Stimulated activated CD8-positive, alpha-beta memory T cell treated with anti-CD3 and anti-CD28 coated beads, Interleukin-7, amount 100 ng/mL, for 24 hours (primary cell): ENCODE data around the gene KRTAP10-3.

ENCODE experiments used
- DNase-seq: peaks from one replicate; pipeline ENCODE4 v3.0.0-alpha.2; 2020; ENCODE audit warnings: low read depth

KRTAP10-3 gene

GRCh38 chr21:44548381-44548780 is 10.2 kb downstream of the KRTAP10-3 start:
- no peak for DNase-seq

DNA sequence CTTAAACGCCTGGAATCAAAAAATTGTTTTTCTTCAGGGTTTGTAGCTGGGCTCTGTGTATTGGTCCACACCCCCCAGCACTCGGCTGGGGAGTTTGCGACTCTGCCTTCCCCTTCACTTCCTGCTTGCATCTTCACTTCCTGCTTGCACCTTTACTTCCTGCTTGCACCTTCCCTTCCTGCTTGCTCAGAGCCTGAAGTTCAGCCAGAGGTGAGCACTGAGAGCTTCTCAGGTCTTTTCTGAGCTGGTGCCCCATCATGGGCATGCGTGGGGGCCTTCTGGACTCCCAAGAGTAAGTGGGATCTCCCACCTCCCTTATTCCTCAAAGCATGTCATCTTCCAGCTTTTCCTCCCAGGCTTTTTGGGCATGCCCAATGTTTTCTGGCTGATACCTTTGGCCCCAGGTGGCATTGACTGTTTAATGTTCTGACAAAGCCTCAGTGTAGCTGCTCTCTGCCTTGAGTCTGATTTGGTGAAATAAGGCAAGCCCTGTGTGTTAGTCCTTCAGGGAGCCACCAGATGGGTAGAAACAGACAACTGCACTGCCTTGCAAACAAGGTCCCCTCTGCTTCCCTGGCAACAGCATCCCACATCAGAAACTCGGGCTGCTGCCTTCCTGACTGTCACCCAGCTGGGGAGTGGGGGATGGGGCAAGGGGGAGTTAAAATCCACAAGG is 10.8 kb downstream of the KRTAP10-3 start:
- DNase-seq, result no peak

- DNase-seq, result no peak
Measured at GRCh38 chr21:44544566-44544965, 14.0 kb downstream of the KRTAP10-3 start.

DNA sequence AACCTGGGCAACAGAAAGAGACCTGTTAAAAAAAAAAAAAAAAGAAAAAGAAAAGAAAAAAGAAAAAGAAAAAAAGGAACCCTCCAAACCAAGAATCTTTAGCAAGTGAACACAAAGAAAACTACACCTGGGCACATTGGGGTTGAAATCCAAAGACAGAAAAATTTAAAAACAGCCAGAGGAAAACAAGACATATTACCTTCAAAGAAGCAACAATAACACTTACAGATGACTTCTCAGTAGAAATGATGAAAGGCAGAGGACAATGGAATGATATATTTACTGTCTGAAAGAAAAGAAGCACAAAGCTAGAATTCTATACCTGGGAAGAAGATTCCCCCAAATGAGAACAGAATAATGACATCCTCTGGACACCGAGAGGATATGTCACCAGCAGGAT is 15.9 kb downstream of the KRTAP10-3 start:
- DNase-seq, result no peak

GRCh38 chr21:44540741-44541288 is 17.8 kb downstream of the KRTAP10-3 start:
- DNase-seq, result no peak

DNA sequence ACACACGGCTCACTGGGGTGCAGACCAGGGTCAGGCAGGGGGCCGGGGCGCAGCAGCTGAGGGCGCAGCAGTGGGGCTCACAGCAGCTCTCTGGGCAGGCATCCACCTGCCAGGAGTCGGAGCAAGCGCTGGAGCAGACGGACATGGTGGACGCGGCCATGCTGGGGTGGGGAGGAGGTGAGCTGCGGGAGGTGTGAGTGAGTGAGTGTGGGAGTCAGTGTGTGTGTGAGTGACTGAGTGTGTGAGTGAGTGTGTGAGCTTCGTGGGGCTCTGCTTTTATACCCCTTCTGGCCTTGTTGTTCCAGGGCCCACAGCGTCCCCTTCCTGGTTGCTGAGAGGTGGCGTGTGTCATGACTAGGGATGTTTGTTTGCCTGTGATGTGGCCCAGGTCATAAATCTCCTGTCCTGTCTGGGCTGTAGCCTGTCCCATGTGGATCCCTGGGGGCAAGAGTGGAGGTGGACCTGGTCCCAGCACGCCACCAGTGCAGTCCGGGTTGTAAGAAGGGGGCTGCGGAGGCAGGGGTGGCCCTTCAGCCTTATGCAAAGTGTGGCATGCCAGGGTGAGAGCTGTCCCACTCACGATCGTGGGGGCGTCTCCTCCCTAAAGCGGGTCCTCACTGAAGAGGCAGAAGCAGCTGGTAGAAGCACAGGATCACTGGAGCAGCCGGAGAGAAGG is 18.5 kb downstream of the KRTAP10-3 start, which contains the start of gene KRTAP10-1:
KRTAP10-1 (minus strand) TSS at position 205 of the 676 bp plus-strand sequence; CDS start at position 160, 45 bp downstream.
- DNase-seq, result no peak

DNA sequence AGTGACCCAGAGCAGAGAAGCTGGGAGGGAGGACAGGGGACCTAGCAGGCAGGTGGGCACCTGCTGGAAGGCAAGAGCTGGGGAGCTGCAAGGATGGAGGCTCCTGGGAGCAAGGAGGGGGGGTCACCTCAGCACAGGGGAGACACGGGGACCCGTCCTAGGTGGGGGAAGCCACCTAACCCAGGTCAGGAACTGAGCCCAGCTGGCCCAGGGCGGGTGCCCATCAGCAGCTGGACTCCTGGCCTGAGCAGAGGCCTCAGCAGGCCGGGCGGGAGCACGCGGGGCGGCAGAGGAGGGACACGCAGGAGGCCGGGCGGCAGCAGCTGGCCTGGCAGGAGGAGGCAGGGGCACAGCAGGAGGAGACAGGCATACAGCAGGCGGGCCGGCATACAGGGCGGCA is 19.5 kb downstream of the KRTAP10-3 start:
- DNase-seq, result no peak

GRCh38 chr21:44537930-44538911 is 20.4 kb downstream of the KRTAP10-3 start:
- DNase-seq, result no peak

GRCh38 chr21:44535963-44536362 is 22.6 kb downstream of the KRTAP10-3 start:
- no peak for DNase-seq

DNA sequence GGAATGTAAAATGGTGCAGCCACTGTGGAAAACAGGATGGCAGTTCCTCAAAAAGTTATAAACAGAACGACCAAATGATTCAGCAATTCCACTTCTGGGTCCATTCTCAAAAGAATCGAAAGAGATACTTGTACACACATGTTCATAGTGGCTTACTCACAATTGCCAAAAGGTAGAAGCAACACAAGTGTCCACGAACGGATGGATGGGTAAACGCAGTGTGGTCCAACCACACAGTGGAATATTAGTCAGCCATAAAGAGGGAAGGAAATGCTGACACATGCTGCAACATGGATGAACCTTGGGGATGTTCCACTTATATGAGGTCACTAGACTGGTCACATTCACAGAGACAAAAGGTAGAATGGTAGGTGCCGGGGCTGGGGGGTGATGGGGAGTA is 23.9 kb downstream of the KRTAP10-3 start:
- DNase-seq, result no peak

DNA sequence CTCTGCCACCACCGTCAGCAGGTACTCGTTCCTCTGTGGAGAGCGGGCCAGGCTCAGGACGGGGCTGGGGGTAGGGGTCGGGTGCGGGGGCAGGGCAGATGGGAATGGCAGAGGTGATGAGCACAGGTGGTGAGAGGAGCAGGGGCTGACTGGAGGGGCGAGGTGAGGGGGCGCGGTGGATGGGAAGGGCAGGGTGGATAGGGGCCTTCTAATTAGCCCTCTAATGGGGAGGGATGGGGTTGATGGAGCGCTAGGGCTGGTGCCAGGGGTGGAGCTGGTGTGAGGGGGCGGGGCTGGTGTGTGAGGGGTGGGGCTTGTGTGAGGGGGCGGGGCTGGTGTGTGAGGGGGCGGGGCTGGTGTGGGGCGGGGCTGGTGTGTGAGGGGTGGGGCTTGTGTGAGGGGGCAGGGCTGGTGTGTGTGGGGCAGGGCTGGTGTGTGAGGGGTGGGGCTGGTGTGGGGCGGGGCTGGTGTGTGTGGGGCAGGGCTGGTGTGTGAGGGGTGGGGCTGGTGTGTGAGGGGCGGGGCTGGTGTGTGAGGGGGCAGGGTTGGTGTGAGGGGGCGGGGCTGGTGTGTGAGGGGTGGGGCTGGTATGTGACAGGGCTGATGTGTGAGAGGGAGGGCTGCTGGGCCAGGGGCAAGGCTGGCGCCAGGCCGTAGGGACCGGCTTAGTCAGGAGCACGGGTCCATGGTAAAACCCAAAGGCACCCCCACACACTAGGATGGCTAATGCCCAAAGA is 24.5 kb downstream of the KRTAP10-3 start:
- DNase-seq, result no peak

- no peak for DNase-seq
Measured at GRCh38 chr21:44533121-44533890, 25.3 kb downstream of the KRTAP10-3 start.

DNA sequence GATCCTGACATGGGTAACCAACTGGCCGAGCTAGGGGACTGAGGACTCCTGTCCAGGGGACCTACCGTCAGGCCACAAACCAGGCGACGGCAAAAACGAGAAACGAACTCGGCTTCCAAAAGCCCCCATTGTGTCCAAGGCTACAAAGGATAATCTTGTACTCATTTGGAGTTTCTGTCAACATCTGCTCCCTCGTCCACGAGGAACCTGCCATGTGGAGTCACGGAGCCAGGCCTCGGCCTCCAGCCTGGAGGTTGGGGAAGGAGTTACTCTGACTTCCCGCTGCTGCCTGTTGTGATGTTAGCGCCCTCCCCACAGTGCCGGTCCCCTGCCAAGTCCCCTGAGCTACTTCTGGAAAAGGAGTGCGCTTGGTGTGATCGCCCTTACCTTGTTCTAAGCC is 25.9 kb downstream of the KRTAP10-3 start:
- no peak for DNase-seq

- no peak for DNase-seq
Measured at GRCh38 chr21:44531606-44532564, 26.7 kb downstream of the KRTAP10-3 start.

DNA sequence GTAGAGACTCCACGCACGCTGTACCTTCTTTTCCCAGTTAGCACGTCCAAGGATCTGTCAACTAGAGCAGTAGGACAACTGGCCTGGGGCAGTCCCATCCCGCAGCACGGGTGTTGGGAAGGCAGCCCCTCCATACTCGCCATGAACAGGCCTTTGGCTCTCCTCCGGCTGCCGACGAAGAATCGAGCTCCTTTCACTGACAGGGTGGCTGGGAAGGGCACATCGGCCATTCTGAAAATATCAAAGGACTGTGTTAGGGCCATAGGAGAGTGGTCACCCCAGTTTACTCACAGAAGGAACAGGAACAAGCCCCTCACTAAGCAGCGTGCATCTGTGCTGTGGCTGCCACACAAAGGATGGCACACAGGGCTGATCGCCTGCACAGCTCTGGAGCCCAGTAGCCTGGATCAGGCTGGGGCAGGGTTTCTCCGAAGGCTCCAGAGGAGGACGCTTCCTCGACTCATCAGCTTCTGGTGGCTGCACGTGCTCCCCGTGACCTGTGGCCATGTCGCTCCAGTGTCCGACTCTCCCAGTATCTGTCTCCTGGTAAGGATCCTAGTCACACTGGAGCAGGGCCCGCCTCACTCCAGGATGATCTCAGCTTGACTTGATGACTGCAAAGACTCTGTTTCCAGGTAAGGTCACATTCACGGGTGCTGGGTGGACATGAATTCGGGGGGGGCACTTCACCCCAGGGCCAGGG is 27.5 kb downstream of the KRTAP10-3 start:
- DNase-seq, result no peak

GRCh38 chr21:44530221-44530902 is 28.2 kb downstream of the KRTAP10-3 start:
- no peak for DNase-seq

DNA sequence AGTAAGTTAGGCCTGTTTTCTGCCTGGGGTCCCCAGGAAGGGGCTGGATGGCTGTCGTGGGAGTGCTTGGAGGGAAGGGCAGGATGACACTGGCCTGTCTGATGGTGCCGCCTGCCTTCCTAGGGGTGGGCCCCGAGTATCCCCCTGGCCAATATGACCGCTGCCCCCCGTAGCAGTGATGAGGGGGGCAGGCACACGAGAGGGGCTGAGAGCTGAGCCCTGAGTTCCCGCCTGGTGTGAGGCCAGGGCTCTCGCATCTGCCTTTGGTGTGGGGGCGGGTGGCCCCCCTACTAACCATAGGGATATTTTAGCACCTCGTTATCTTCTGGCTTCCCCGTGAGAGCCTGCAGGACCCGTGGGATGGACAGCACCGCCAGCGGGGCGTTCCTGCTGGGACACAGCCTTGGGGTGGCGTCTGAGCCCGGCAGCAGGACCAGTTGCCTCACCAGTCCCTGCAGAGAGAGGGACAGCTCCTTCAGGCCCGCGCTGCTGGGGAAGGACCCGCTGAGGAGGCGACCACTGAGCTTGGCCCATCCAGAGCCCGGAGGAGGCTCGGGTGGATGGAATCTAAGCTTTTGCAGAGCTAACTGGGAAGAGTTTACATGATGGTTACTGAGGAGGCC is 29.0 kb downstream of the KRTAP10-3 start:
- no peak for DNase-seq

DNA sequence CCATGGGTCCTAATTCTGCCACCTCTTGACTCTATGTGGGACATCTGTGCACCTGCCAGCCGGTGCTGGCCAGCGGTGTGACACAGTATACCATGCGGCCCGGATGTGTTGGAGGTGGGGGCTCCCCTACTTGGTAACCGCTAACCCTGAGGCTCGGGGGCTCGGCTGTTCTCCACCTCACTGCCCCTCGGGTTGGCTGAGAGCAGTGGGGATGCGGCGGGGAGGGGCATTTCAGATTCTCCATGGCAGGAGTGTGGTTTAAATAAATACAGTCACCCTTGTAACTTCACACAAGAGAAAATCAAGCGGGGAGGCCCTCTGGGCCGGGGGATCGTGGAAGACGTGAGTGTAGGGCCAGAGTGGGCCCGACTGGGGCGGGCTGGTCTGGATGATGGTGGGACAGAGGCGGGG is 29.6 kb downstream of the KRTAP10-3 start:
- no peak for DNase-seq
